ENCODE measurements around the gene GARNL3. TPM values are rescaled to one million over a fixed set of nuclear protein-coding genes. Genes with fewer than 3 reads are reported as not detected.

GARNL3 gene
- total and polyA plus RNA-seq, 2 of the 13 experiments (the other 11 are each of a cell fraction or from before 2014, with no cell fraction given): 3.9 to 11.0 TPM

GRCh38 chr9:127280880-127281660 is 16.5 kb downstream of the GARNL3 start:
- DNase-seq (ENCODE audit: low spot score) (no peak), ATAC-seq (no peak), FAIRE-seq (no peak)
- Histone ChIP-seq H3K27me3 (ENCODE audit: control insufficient read depth in 1 of 2, insufficient read depth in 2 of 2, low read length in 2 of 2) (no peaks in the 10 kb centered on the region), H3K4me1 (ENCODE audit: insufficient read depth, low read length) (peaks cover 10% of the 10 kb centered on the region), H3K27ac (ENCODE audit: extremely low read length, insufficient read depth, low read length) (no peak overlapping the region), H3K4me2 (ENCODE audit: low read depth, low read length) (no peak overlapping the region), H3K4me3 (replicated peaks in 1 of 3; ENCODE audit: insufficient read depth in 1 of 3, low read depth in 2 of 3, low read length in 3 of 3) (no peak overlapping the region), H3K36me3 (replicated peaks in 1 of 2; ENCODE audit: control insufficient read depth in 1 of 2, insufficient read depth in 2 of 2, low read length in 2 of 2) (no peaks in the 10 kb centered on the region), H3K9me3 (ENCODE audit: low read length) (no peaks in the 10 kb centered on the region), H4K20me1 (ENCODE audit: insufficient read depth, low read length) (no peaks in the 10 kb centered on the region), H3K9ac (ENCODE audit: insufficient read depth, low read depth, low read length) (no peak overlapping the region), H2AFZ (ENCODE audit: low read length) (no peak overlapping the region), H3K79me2 (ENCODE audit: insufficient read depth, low read length) (no peaks in the 10 kb centered on the region)
- intact Hi-C loops (cut with micrococcal nuclease; ENCODE audit: unreplicated experiment): no loop called here
- ChIA-PET POLR2A (no interaction called here), CTCF (ENCODE audit: low intra/inter-chr PET ratio, low total read pairs) (no interaction called here)
- TF ChIP-seq PBX3 (CRISPR knock-in tag; IDR thresholded peaks at IDR 0.05; ENCODE audit: borderline replicate concordance) (no peak), U2AF1 (optimal IDR thresholded peaks at IDR 0.05; ENCODE audit: low read depth, low read length) (no peak), ZNF335 (CRISPR knock-in tag; IDR thresholded peaks at IDR 0.05) (no peak), EP300 (IDR thresholded peaks at IDR 0.05; ENCODE audit: low read depth in 2 of 2, low read length in 2 of 2) (no peak), EP300 (CRISPR knock-in tag; IDR thresholded peaks at IDR 0.05; ENCODE audit: borderline replicate concordance) (no peak), FLYWCH1 (CRISPR knock-in tag; IDR thresholded peaks at IDR 0.05) (no peak), HOXD1 (CRISPR knock-in tag; IDR thresholded peaks at IDR 0.05) (no peak), ZNF749 (CRISPR knock-in tag; IDR thresholded peaks at IDR 0.05; ENCODE audit: borderline replicate concordance) (no peak), ZNF24 (IDR thresholded peaks at IDR 0.05) (no peak), IRF2 (CRISPR knock-in tag; IDR thresholded peaks at IDR 0.05) (no peak)
- TF ChIP-seq, protein P1, sequence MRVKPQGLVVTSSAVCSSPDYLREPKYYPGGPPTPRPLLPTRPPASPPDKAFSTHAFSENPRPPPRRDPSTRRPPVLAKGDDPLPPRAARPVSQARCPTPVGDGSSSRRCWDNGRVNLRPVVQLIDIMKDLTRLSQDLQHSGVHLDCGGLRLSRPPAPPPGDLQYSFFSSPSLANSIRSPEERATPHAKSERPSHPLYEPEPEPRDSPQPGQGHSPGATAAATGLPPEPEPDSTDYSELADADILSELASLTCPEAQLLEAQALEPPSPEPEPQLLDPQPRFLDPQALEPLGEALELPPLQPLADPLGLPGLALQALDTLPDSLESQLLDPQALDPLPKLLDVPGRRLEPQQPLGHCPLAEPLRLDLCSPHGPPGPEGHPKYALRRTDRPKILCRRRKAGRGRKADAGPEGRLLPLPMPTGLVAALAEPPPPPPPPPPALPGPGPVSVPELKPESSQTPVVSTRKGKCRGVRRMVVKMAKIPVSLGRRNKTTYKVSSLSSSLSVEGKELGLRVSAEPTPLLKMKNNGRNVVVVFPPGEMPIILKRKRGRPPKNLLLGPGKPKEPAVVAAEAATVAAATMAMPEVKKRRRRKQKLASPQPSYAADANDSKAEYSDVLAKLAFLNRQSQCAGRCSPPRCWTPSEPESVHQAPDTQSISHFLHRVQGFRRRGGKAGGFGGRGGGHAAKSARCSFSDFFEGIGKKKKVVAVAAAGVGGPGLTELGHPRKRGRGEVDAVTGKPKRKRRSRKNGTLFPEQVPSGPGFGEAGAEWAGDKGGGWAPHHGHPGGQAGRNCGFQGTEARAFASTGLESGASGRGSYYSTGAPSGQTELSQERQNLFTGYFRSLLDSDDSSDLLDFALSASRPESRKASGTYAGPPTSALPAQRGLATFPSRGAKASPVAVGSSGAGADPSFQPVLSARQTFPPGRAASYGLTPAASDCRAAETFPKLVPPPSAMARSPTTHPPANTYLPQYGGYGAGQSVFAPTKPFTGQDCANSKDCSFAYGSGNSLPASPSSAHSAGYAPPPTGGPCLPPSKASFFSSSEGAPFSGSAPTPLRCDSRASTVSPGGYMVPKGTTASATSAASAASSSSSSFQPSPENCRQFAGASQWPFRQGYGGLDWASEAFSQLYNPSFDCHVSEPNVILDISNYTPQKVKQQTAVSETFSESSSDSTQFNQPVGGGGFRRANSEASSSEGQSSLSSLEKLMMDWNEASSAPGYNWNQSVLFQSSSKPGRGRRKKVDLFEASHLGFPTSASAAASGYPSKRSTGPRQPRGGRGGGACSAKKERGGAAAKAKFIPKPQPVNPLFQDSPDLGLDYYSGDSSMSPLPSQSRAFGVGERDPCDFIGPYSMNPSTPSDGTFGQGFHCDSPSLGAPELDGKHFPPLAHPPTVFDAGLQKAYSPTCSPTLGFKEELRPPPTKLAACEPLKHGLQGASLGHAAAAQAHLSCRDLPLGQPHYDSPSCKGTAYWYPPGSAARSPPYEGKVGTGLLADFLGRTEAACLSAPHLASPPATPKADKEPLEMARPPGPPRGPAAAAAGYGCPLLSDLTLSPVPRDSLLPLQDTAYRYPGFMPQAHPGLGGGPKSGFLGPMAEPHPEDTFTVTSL (CRISPR knock-in tag; IDR thresholded peaks at IDR 0.05; ENCODE audit: borderline replicate concordance): no peak
- no TSS peak for BruUV-seq (replicated peaks)
- WGBS (ENCODE audit: low lambda C conversion rate): 92% methylated on average over 5 of the region's 8 CpGs
- in situ Hi-C loops (cut with HindIII; ENCODE audit: extremely low pct_ligation_motif_present, low pct_unique_long_range_greater_than_20kb): no loop called here
